HG02759 (cell line): ENCODE measurements around the gene IL17A.

Source experiments
- ATAC-seq: cut with Tn5 transposase; IDR thresholded peaks from one replicate; pipeline ENCODE4 v1.9.1; 2021; ENCODE audit warnings: mild to moderate bottlenecking, moderate library complexity; ENCODE audit not compliant: unreplicated experiment

IL17A gene

GRCh38 chr6:52210227-52210626, 24.1 kb downstream of the IL17A start:
- ATAC-seq: peak; percentile 74

- ATAC-seq: no peak
Measured at GRCh38 chr6:52213127-52213526, 27.0 kb downstream of the IL17A start.

GRCh38 chr6:52215787-52216186, 29.6 kb downstream of the IL17A start:
- no peak for ATAC-seq

GRCh38 chr6:52216932-52217575, 30.9 kb downstream of the IL17A start:
- ATAC-seq: no peak

- ATAC-seq: no peak
Measured at GRCh38 chr6:52217761-52218160, 31.6 kb downstream of the IL17A start.

- ATAC-seq: peak; percentile 83
Measured at GRCh38 chr6:52221302-52221701, 35.1 kb downstream of the IL17A start.

GRCh38 chr6:52227495-52227894, 41.3 kb downstream of the IL17A start:
- peak; percentile 100 for ATAC-seq

- no peak for ATAC-seq
Measured at GRCh38 chr6:52230685-52231084, 44.5 kb downstream of the IL17A start.

- no peak for ATAC-seq
Measured at GRCh38 chr6:52231406-52232127, 45.4 kb downstream of the IL17A start.

GRCh38 chr6:52233005-52233404, 46.8 kb downstream of the IL17A start:
- no peak for ATAC-seq

- ATAC-seq: peak; percentile 85
Measured at GRCh38 chr6:52233975-52234823, 48.0 kb downstream of the IL17A start.
